ENCODE data around the gene EMCN.

- TF ChIP-seq CTCF (IDR thresholded peaks at IDR 0.05) (no peak), EZH2 (IDR thresholded peaks at IDR 0.05; ENCODE audit: borderline replicate concordance, insufficient read depth, low read depth, low read length, poor library complexity, severe bottlenecking) (no peak)
Measured at GRCh38 chr4:100360211-100360610, 157.6 kb downstream of the EMCN start.
